Fibroblast of skin of right biceps (primary cell): ENCODE results near the gene NUDCD3.

Experiments used
- DNase-seq: peaks from one replicate; pipeline ENCODE4 v3.0.0-alpha.2; 2013

Gene NUDCD3

GRCh38 chr7:44490351-44491200 lies at the start of gene NUDCD3:
NUDCD3 (minus strand) TSS chr7:44490658; CDS start chr7:44490600, 58 bp downstream.
- DNase-seq, result peak; percentile 85

- no peak for DNase-seq
Measured at GRCh38 chr7:44539669-44540506, 49.4 kb upstream of the NUDCD3 start.

GRCh38 chr7:44538798-44539668 lies 48.6 kb upstream of the NUDCD3 start:
- no peak for DNase-seq

GRCh38 chr7:44538093-44538797 lies 47.8 kb upstream of the NUDCD3 start:
- DNase-seq, result no peak

- no peak for DNase-seq
Measured at GRCh38 chr7:44537442-44537841, 47.0 kb upstream of the NUDCD3 start.

- DNase-seq, result no peak
Measured at GRCh38 chr7:44536090-44536489, 45.6 kb upstream of the NUDCD3 start.

GRCh38 chr7:44535348-44536064 lies 45.0 kb upstream of the NUDCD3 start:
- DNase-seq, result no peak

- DNase-seq, result peak; percentile 23
Measured at GRCh38 chr7:44534501-44534900, 44.0 kb upstream of the NUDCD3 start.

GRCh38 chr7:44534087-44534486 lies 43.6 kb upstream of the NUDCD3 start:
- no peak for DNase-seq

GRCh38 chr7:44533301-44534055 lies 43.0 kb upstream of the NUDCD3 start:
- no peak for DNase-seq

GRCh38 chr7:44531421-44532380 lies 41.2 kb upstream of the NUDCD3 start:
- DNase-seq, result no peak

- no peak for DNase-seq
Measured at GRCh38 chr7:44530990-44531389, 40.5 kb upstream of the NUDCD3 start.

- no peak for DNase-seq
Measured at GRCh38 chr7:44524811-44525388, 34.4 kb upstream of the NUDCD3 start.

- no peak for DNase-seq
Measured at GRCh38 chr7:44522315-44522714, 31.9 kb upstream of the NUDCD3 start.

GRCh38 chr7:44521347-44522095 lies 31.1 kb upstream of the NUDCD3 start:
- DNase-seq, result no peak

GRCh38 chr7:44520574-44520973 lies 30.1 kb upstream of the NUDCD3 start:
- no peak for DNase-seq

- DNase-seq, result no peak
Measured at GRCh38 chr7:44519546-44519945, 29.1 kb upstream of the NUDCD3 start.

- DNase-seq, result no peak
Measured at GRCh38 chr7:44518761-44519160, 28.3 kb upstream of the NUDCD3 start.
